WTC11 (cell line): ENCODE measurements around the gene HECTD4. TPM values are rescaled to one million over a fixed set of nuclear protein-coding genes. Genes with fewer than 3 reads are reported as not detected.

Source experiments
- ATAC-seq: fragments of 200-7000 bp; cut with Tn5 transposase; 2 replicates; pipeline ENCODE4 v1.10.0; 2021; ENCODE audit warnings: mild to moderate bottlenecking, moderate library complexity
- CTCF ChIA-PET: fragments of 300-600 bp; sonication (Branson Sonifier 250); formaldehyde crosslinking; loops from one replicate; lab custom pipeline; 2021; ENCODE audit warnings: antibody characterized with exemption; lab: Charles Lee
- POLR2A ChIA-PET: fragments of 350-600 bp; sonication (Branson Sonifier 250); formaldehyde crosslinking; loops from one replicate; lab custom pipeline; 2021; ENCODE audit warnings: antibody characterized with exemption; lab: Charles Lee
- DNase-seq: peaks from one replicate; pipeline ENCODE4 v3.0.0; 2021; ENCODE audit warnings: low spot score
- H3K27ac Mint-ChIP-seq: 2 replicates; pipeline ENCODE4 v1.8.0; 2021; ENCODE audit warnings: mixed read lengths
- H3K27me3 Mint-ChIP-seq: 2 replicates; pipeline ENCODE4 v1.8.0; 2021; ENCODE audit warnings: low read depth, mild to moderate bottlenecking, moderate library complexity, mixed read lengths
- H3K36me3 Mint-ChIP-seq: 2 replicates; pipeline ENCODE4 v1.8.0; 2021; ENCODE audit warnings: mixed read lengths
- H3K4me1 Mint-ChIP-seq: 2 replicates; pipeline ENCODE4 v1.8.0; 2022; ENCODE audit warnings: mixed read lengths
- H3K4me3 Mint-ChIP-seq: 2 replicates; pipeline ENCODE4 v1.8.0; 2021; ENCODE audit warnings: mild to moderate bottlenecking, moderate library complexity, mixed read lengths
- H3K9me3 Mint-ChIP-seq: 2 replicates; pipeline ENCODE4 v1.8.0; 2021; ENCODE audit warnings: mixed read lengths
- CREM ChIP-seq: sonication (generic); formaldehyde crosslinking; IDR thresholded peaks from 2 replicates; pipeline ENCODE4 v1.8.1; 2022; ENCODE audit warnings: mild to moderate bottlenecking, missing genetic modification reagents, moderate library complexity
- CTCF ChIP-seq: fragments of 200-600 bp; IDR thresholded peaks from 2 replicates; pipeline ENCODE4 v1.8.0; 2022; ENCODE audit warnings: antibody characterized with exemption
- FOXK1 ChIP-seq: sonication (generic); formaldehyde crosslinking; IDR thresholded peaks from 2 replicates; pipeline ENCODE4 v1.8.0; 2022; ENCODE audit warnings: mild to moderate bottlenecking, moderate library complexity, missing genetic modification reagents
- GABPB1 ChIP-seq: sonication (generic); formaldehyde crosslinking; IDR thresholded peaks from 2 replicates; pipeline ENCODE4 v1.8.1; 2023; ENCODE audit warnings: mild to moderate bottlenecking, missing genetic modification reagents
- HMGA2 ChIP-seq: fragments of 250-450 bp; sonication (Bioruptor Pico); IDR thresholded peaks from 2 replicates; pipeline ENCODE4 v1.4.0; 2021; ENCODE audit warnings: mild to moderate bottlenecking, moderate library complexity
- JUN ChIP-seq: sonication (generic); formaldehyde crosslinking; IDR thresholded peaks from 2 replicates; pipeline ENCODE4 v1.8.0; 2023; ENCODE audit warnings: mild to moderate bottlenecking, missing genetic modification reagents
- ZNF121 ChIP-seq: sonication (generic); formaldehyde crosslinking; IDR thresholded peaks from 2 replicates; pipeline ENCODE4 v1.8.0; 2023; ENCODE audit warnings: missing genetic modification reagents
- ZNF317 ChIP-seq: sonication (generic); formaldehyde crosslinking; IDR thresholded peaks from 2 replicates; pipeline ENCODE4 v1.8.1; 2023; ENCODE audit warnings: low read depth, mild to moderate bottlenecking, moderate library complexity, missing genetic modification reagents, borderline replicate concordance
- ZNF532 ChIP-seq: fragments of 250-450 bp; sonication (Bioruptor Pico); IDR thresholded peaks from 2 replicates; pipeline ENCODE4 v1.9.0; 2021; ENCODE audit warnings: mild to moderate bottlenecking, borderline replicate concordance
- total RNA-seq: library from RNA; stranded (reverse); gene quantifications from 3 replicates; pipeline ENCODE4 v1.2.3, GENCODE V29; 2021
- TF ChIP-seq, protein P1 (sequence below): sonication (generic); formaldehyde crosslinking; IDR thresholded peaks from 2 replicates; pipeline ENCODE4 v1.8.0; 2023; ENCODE audit warnings: missing genetic modification reagents, mild to moderate bottlenecking, borderline replicate concordance
- TF ChIP-seq, protein P2 (sequence below): sonication (generic); formaldehyde crosslinking; IDR thresholded peaks from 2 replicates; pipeline ENCODE4 v1.8.1; 2022; ENCODE audit warnings: mild to moderate bottlenecking, missing genetic modification reagents, moderate library complexity, borderline replicate concordance
- TF ChIP-seq, protein P3 (sequence below): sonication (generic); formaldehyde crosslinking; IDR thresholded peaks from 2 replicates; pipeline ENCODE4 v1.8.0; 2022; ENCODE audit warnings: missing genetic modification reagents
- TF ChIP-seq, protein P4 (sequence below): fragments of 250-450 bp; sonication (Bioruptor Pico); conservative IDR thresholded peaks from 2 replicates; pipeline ENCODE4 v1.9.0; 2021; ENCODE audit warnings: mild to moderate bottlenecking

HECTD4 gene
- total RNA-seq, 1 experiment from 2014 or later: 31.7 TPM

GRCh38 chr12:112133418-112133817 lies 248.8 kb downstream of the HECTD4 start:
- no peak overlapping the region for H3K4me3 Mint-ChIP-seq
- no peak overlapping the region for H3K27ac Mint-ChIP-seq
- ChIA-PET POLR2A (no interaction called here), CTCF (interaction anchor here (2.0 kb wide), 1 partner anchor 65 kb away, joined by 7 read pairs; no protein-coding TSS in a partner anchor)
- peaks cover 9% of the 10 kb centered on the region; the same call in 1 of the 2 replicates for H3K36me3 Mint-ChIP-seq
- ATAC-seq (no peak), DNase-seq (no peak)
- H3K27me3 Mint-ChIP-seq: no peaks in the 10 kb centered on the region
- TF ChIP-seq FOXK1 (CRISPR knock-in tag) (no peak), ZNF317 (CRISPR knock-in tag) (no peak), GABPB1 (CRISPR knock-in tag) (no peak), CTCF (no peak), ZNF121 (CRISPR knock-in tag) (no peak), ZNF532 (CRISPR knock-in tag) (no peak), HMGA2 (CRISPR knock-in tag) (no peak), CREM (CRISPR knock-in tag) (no peak), JUN (CRISPR knock-in tag) (no peak)
- TF ChIP-seq, protein P1, sequence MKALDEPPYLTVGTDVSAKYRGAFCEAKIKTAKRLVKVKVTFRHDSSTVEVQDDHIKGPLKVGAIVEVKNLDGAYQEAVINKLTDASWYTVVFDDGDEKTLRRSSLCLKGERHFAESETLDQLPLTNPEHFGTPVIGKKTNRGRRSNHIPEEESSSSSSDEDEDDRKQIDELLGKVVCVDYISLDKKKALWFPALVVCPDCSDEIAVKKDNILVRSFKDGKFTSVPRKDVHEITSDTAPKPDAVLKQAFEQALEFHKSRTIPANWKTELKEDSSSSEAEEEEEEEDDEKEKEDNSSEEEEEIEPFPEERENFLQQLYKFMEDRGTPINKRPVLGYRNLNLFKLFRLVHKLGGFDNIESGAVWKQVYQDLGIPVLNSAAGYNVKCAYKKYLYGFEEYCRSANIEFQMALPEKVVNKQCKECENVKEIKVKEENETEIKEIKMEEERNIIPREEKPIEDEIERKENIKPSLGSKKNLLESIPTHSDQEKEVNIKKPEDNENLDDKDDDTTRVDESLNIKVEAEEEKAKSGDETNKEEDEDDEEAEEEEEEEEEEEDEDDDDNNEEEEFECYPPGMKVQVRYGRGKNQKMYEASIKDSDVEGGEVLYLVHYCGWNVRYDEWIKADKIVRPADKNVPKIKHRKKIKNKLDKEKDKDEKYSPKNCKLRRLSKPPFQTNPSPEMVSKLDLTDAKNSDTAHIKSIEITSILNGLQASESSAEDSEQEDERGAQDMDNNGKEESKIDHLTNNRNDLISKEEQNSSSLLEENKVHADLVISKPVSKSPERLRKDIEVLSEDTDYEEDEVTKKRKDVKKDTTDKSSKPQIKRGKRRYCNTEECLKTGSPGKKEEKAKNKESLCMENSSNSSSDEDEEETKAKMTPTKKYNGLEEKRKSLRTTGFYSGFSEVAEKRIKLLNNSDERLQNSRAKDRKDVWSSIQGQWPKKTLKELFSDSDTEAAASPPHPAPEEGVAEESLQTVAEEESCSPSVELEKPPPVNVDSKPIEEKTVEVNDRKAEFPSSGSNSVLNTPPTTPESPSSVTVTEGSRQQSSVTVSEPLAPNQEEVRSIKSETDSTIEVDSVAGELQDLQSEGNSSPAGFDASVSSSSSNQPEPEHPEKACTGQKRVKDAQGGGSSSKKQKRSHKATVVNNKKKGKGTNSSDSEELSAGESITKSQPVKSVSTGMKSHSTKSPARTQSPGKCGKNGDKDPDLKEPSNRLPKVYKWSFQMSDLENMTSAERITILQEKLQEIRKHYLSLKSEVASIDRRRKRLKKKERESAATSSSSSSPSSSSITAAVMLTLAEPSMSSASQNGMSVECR (CRISPR knock-in tag): no peak
- TF ChIP-seq, protein P2, sequence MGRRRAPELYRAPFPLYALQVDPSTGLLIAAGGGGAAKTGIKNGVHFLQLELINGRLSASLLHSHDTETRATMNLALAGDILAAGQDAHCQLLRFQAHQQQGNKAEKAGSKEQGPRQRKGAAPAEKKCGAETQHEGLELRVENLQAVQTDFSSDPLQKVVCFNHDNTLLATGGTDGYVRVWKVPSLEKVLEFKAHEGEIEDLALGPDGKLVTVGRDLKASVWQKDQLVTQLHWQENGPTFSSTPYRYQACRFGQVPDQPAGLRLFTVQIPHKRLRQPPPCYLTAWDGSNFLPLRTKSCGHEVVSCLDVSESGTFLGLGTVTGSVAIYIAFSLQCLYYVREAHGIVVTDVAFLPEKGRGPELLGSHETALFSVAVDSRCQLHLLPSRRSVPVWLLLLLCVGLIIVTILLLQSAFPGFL (CRISPR knock-in tag): no peak
- TF ChIP-seq, protein P3, sequence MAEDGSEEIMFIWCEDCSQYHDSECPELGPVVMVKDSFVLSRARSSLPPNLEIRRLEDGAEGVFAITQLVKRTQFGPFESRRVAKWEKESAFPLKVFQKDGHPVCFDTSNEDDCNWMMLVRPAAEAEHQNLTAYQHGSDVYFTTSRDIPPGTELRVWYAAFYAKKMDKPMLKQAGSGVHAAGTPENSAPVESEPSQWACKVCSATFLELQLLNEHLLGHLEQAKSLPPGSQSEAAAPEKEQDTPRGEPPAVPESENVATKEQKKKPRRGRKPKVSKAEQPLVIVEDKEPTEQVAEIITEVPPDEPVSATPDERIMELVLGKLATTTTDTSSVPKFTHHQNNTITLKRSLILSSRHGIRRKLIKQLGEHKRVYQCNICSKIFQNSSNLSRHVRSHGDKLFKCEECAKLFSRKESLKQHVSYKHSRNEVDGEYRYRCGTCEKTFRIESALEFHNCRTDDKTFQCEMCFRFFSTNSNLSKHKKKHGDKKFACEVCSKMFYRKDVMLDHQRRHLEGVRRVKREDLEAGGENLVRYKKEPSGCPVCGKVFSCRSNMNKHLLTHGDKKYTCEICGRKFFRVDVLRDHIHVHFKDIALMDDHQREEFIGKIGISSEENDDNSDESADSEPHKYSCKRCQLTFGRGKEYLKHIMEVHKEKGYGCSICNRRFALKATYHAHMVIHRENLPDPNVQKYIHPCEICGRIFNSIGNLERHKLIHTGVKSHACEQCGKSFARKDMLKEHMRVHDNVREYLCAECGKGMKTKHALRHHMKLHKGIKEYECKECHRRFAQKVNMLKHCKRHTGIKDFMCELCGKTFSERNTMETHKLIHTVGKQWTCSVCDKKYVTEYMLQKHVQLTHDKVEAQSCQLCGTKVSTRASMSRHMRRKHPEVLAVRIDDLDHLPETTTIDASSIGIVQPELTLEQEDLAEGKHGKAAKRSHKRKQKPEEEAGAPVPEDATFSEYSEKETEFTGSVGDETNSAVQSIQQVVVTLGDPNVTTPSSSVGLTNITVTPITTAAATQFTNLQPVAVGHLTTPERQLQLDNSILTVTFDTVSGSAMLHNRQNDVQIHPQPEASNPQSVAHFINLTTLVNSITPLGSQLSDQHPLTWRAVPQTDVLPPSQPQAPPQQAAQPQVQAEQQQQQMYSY: no peak
- TF ChIP-seq, protein P4, sequence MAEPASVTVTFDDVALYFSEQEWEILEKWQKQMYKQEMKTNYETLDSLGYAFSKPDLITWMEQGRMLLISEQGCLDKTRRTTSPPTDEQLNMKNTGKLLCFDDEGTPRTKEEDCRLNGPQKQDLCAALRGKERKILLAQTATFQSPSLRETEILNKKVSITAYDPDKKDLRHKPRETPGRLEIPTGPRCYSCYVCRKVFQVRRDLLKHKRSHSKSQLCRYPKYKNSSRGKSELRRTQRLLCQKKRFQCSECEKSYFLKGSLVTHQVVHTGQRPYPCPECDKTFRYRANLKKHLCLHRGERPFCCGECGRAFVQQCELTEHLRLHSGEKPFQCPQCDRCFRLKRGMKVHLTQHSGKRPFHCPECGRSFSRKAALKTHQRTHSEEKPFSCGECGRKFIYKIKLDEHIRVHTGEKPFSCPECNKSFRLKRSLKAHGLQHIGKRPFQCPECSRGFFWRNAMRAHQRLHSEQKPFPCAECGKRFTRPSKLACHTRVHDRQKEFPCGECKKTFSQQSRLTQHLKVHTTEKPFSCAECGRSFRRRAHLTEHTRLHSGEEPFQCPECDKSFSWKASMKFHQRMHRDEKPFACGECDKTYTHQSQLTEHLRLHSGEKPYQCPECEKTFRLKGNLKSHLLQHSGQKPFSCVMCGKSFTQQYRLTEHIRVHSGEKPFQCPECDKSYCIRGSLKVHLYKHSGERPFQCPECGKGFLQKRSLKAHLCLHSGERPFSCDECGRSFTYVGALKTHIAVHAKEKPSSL (CRISPR knock-in tag): no peak
- TF ChIP-seq, all 79 proteins: peak for 0
- H3K4me1 Mint-ChIP-seq: no peaks in the 10 kb centered on the region
- no peaks in the 10 kb centered on the region for H3K9me3 Mint-ChIP-seq
